Stimulated activated CD8-positive, alpha-beta memory T cell treated with anti-CD3 and anti-CD28 coated beads, Interleukin-4, amount 100 ng/mL, for 1 hour (primary cell): Measurements from ENCODE around the gene H1-8.
"Not testable (repeated sequence)": the region's sequence is repeated elsewhere in the genome, so short reads cannot be mapped to it uniquely, and the experiment has no call there.

Experiments
- DNase-seq, 2 donors: peaks; one replicate each; pipeline ENCODE4 v3.0.0-alpha.2; 2020; ENCODE audit warnings: low read depth in 2 of 2, low spot score in 1 of 2

The H1-8 gene

GRCh38 chr3:129531699-129532098 is 11.3 kb upstream of the H1-8 start:
- no peak for DNase-seq

GRCh38 chr3:129532261-129532660 is 10.7 kb upstream of the H1-8 start:
- no peak for DNase-seq

- no peak for DNase-seq
Observed at GRCh38 chr3:129533406-129533805, 9.6 kb upstream of the H1-8 start.

- DNase-seq = no peak
Observed at GRCh38 chr3:129534428-129535027, 8.4 kb upstream of the H1-8 start.

- no peak for DNase-seq
Observed at GRCh38 chr3:129535075-129535474, 7.9 kb upstream of the H1-8 start.

- DNase-seq = no peak
Observed at GRCh38 chr3:129536374-129536667, 6.7 kb upstream of the H1-8 start.

- no peak for DNase-seq
Observed at GRCh38 chr3:129536804-129537203, 6.2 kb upstream of the H1-8 start.

- no peak for DNase-seq
Observed at GRCh38 chr3:129539206-129539605, 3.8 kb upstream of the H1-8 start.

- DNase-seq = no peak
Observed at GRCh38 chr3:129540776-129541516, 2.0 kb upstream of the H1-8 start.

GRCh38 chr3:129542747-129543146 is 228 bp upstream of the H1-8 start:
- DNase-seq = no peak

GRCh38 chr3:129543999-129544398 is 1.0 kb downstream of the H1-8 start:
- no peak for DNase-seq

GRCh38 chr3:129545951-129546350 is 3.0 kb downstream of the H1-8 start:
- DNase-seq = not testable (repeated sequence)

GRCh38 chr3:129547241-129547640 is 4.3 kb downstream of the H1-8 start:
- no peak for DNase-seq

GRCh38 chr3:129548104-129548965 is 5.4 kb downstream of the H1-8 start:
- no peak for DNase-seq

GRCh38 chr3:129549006-129549800 is 6.2 kb downstream of the H1-8 start:
- no peak for DNase-seq

GRCh38 chr3:129549805-129550204 is 6.8 kb downstream of the H1-8 start:
- DNase-seq = no peak

GRCh38 chr3:129552287-129553050 is 9.5 kb downstream of the H1-8 start:
- no peak for DNase-seq

GRCh38 chr3:129553171-129553570 is 10.2 kb downstream of the H1-8 start:
- DNase-seq = no peak

- no peak for DNase-seq
Observed at GRCh38 chr3:129553719-129554118, 10.7 kb downstream of the H1-8 start.

- no peak for DNase-seq
Observed at GRCh38 chr3:129554356-129555152, 11.6 kb downstream of the H1-8 start.
